Measurements from ENCODE around the gene SPOCK2. TPM values are rescaled to one million over a fixed set of nuclear protein-coding genes. Genes with fewer than 3 reads are reported as not detected.

SPOCK2 gene
- total RNA-seq, 1 donor from 2014 or later = 187 TPM

DNA sequence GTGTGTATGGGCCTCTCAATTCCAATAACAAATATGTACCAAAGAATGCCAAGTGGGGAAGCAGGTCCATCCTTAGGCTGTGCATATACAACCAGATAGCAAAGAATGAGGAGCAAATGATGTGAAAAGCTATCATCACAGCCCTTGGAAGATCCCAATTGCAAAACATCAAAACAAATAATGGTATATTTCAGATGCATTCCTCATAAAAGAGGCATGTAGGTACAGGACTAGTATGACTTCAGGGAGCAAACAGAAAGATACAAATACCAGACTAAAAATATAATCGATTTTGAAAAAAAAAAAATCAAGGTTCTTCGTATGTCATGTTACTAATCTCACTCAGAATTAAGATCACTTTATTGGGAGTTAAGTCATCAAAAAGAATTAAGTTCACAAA, 18.5 kb upstream of the SPOCK2 start:
- DNase-seq = no peak
- Histone ChIP-seq H3K4me3 (no peak overlapping the region), H3K36me3 (peaks cover 8% of the 10 kb centered on the region), H3K27ac (no peak overlapping the region), H3K27me3 (no peaks in the 10 kb centered on the region), H3K9me3 (no peaks in the 10 kb centered on the region), H3K4me1 (peaks cover 8% of the 10 kb centered on the region)
- no peak for ATAC-seq
- TF ChIP-seq, protein P1, sequence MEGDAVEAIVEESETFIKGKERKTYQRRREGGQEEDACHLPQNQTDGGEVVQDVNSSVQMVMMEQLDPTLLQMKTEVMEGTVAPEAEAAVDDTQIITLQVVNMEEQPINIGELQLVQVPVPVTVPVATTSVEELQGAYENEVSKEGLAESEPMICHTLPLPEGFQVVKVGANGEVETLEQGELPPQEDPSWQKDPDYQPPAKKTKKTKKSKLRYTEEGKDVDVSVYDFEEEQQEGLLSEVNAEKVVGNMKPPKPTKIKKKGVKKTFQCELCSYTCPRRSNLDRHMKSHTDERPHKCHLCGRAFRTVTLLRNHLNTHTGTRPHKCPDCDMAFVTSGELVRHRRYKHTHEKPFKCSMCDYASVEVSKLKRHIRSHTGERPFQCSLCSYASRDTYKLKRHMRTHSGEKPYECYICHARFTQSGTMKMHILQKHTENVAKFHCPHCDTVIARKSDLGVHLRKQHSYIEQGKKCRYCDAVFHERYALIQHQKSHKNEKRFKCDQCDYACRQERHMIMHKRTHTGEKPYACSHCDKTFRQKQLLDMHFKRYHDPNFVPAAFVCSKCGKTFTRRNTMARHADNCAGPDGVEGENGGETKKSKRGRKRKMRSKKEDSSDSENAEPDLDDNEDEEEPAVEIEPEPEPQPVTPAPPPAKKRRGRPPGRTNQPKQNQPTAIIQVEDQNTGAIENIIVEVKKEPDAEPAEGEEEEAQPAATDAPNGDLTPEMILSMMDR (IDR thresholded peaks at IDR 0.05) = no peak
- intact Hi-C loops (cut with DNase I) = no loop called here

DNA sequence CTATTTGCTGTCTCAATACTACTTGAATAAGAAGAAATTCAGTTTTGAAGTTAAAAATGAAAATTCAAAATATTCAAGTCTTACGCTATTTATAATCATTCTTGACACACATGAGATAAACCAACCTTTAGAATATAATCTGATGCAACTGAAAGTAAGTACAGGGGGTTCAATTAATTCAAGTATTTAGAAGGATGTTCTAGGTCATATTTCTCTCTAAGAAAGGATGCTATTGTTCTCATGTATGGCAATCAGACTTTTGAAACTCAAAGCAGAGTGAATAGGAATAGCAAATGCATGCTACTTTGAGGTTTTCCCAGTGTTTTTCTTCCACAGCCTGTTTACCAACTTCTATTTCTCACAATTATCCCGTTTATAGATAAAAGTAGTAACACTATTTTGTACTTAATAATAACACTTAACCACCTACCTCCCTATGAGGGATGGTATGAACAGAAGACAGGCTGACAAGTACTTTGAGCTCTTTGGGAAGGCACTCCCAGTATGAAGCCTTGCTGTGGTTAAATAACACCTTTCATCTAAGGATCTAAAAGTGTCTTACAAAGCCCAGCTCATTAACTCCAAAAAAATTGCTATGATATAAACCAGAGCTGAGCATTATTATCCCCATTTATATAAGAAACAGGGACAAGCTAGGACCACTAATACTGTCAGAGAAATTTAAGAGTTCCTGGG, 18.0 kb upstream of the SPOCK2 start:
- no peak for ATAC-seq
- H3K4me3 ChIP-seq = no peak overlapping the region
- H3K9me3 ChIP-seq = no peaks in the 10 kb centered on the region
- no peak overlapping the region for H3K27ac ChIP-seq
- H3K27me3 ChIP-seq = no peaks in the 10 kb centered on the region
- DNase-seq = no peak
- H3K36me3 ChIP-seq = peaks cover 14% of the 10 kb centered on the region
- H3K4me1 ChIP-seq = peaks cover 8% of the 10 kb centered on the region
- TF ChIP-seq, protein P1 (IDR thresholded peaks at IDR 0.05) = no peak
- intact Hi-C loops (cut with DNase I) = no loop called here

DNA sequence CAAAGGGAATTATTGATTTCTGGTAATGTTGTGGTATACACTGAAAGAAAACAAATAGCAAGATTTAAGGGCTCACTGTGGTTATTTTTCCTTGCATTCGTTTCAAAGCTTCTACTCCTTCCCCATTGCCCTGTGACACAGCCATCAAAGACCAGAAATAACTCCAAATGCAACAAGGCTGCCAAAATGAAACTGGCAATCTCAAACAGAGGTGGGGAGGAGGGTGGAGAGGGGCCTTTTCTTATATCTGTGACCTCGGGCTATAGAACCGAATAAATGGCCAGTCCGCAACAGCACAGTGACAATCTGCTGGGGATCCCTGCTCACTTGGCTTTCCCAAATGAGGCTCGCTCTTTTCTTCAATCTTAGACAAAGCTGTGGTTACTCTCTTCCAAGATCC, 17.4 kb upstream of the SPOCK2 start:
- Histone ChIP-seq H3K4me3 (no peak overlapping the region), H3K4me1 (peaks cover 8% of the 10 kb centered on the region), H3K9me3 (no peaks in the 10 kb centered on the region), H3K27me3 (no peaks in the 10 kb centered on the region), H3K27ac (no peak overlapping the region), H3K36me3 (peaks cover 15% of the 10 kb centered on the region)
- TF ChIP-seq, protein P1 (IDR thresholded peaks at IDR 0.05) = no peak
- DNase-seq (no peak), ATAC-seq (no peak)
- intact Hi-C loops (cut with DNase I) = no loop called here

DNA sequence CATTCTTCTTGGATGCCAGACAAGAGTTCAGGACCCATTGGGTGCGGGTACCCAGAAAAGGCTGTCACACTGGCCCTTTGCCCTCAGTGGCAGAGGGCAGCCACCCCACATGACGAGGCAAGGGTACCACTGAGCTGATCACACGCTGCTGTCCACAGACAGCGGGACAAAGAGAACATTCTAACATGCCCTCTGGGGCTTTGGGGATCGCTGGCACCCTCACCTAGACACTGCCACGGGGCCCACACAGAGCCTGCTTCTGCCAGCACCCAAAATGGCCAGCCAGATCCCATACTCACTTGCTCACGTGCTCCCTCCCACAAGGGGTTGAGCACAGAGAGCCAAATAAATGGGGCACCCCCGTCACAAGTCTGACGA, 16.7 kb upstream of the SPOCK2 start:
- TF ChIP-seq, protein P1 (IDR thresholded peaks at IDR 0.05) = no peak

DNA sequence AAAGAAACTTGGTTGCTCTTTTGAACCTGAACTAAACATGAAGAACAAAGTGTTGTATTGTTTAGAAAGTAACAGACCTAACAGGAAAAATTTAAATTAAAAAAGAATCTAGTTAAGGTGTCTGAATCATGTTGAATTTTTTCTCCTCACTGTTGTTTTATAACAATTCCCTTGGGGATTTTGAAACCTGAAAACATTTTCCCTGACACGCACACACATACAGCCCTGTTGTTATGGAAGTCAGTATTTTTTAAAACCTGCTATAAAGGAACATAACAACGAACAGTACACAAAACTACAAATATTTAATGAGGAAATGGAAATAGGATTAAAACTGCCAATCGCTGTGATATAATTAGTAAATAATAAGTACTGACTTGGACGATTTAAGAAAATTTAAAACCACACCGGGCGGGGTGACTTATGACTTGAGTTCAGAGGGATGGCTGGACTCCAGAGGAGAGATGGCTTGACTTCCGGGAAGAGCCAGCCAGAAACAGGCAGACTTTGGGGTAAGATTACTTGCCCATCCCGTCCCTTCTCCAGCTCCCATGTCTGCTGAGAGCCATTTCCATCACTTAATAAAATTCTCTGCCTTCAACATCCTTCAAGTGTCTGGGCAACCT, 16.2 kb upstream of the SPOCK2 start:
- no peaks in the 10 kb centered on the region for H3K9me3 ChIP-seq
- no peak for DNase-seq
- peaks cover 7% of the 10 kb centered on the region for H3K4me1 ChIP-seq
- intact Hi-C loops (cut with DNase I) = no loop called here
- H3K36me3 ChIP-seq = peaks cover 15% of the 10 kb centered on the region
- no peak overlapping the region for H3K27ac ChIP-seq
- H3K27me3 ChIP-seq = no peaks in the 10 kb centered on the region
- H3K4me3 ChIP-seq = no peak overlapping the region
- TF ChIP-seq, protein P1 (IDR thresholded peaks at IDR 0.05) = no peak
- no peak for ATAC-seq

More for the DNA sequence above, 16.7 kb upstream of the SPOCK2 start:
- DNase-seq (no peak), ATAC-seq (no peak)
- Histone ChIP-seq H3K4me3 (no peak overlapping the region), H3K36me3 (peaks cover 15% of the 10 kb centered on the region), H3K9me3 (no peaks in the 10 kb centered on the region), H3K27ac (no peak overlapping the region), H3K4me1 (peaks cover 8% of the 10 kb centered on the region), H3K27me3 (no peaks in the 10 kb centered on the region)
- intact Hi-C loops (cut with DNase I) = no loop called here
